Neutrophil (primary cell): Measurements from ENCODE around the gene HIPK2.

Experiments
- H3K27ac ChIP-seq: fragments of 200-600 bp; sonication (generic); 2 replicates; pipeline ENCODE4 v1.5.1; 2016; ENCODE audit warnings: mild to moderate bottlenecking, moderate library complexity
- H3K27me3 ChIP-seq: fragments of 200-600 bp; sonication (generic); 2 replicates; pipeline ENCODE4 v1.6.0; 2016; ENCODE audit warnings: mild to moderate bottlenecking
- H3K36me3 ChIP-seq: fragments of 200-600 bp; sonication (generic); 2 replicates; pipeline ENCODE4 v1.5.1; 2017
- H3K4me1 ChIP-seq, 2 experiments: fragments of 200-600 bp in 1 of 2; sonication (generic) in 1 of 2; 1 replicate in 1 of 2; 2 replicates in 1 of 2; pipeline versions ENCODE4 v1.5.1 to v1.6.1; 2013 to 2016; ENCODE audit warnings: low read depth in 1 of 2, low read length in 1 of 2, mild to moderate bottlenecking in 1 of 2, moderate library complexity in 1 of 2; ENCODE audit not compliant: control insufficient read depth in 1 of 2, insufficient read depth in 1 of 2
- H3K4me3 ChIP-seq, 2 experiments: fragments of 200-600 bp in 1 of 2; sonication (generic) in 1 of 2; 1 replicate in 1 of 2; 2 replicates in 1 of 2; pipeline ENCODE4 v1.5.1; 2013 to 2016; ENCODE audit warnings: low read depth in 1 of 2, low read length in 1 of 2, mild to moderate bottlenecking in 1 of 2, moderate library complexity in 1 of 2
- H3K9me3 ChIP-seq: fragments of 200-600 bp; sonication (generic); 2 replicates; pipeline ENCODE4 v1.5.1; 2016
- TF ChIP-seq, protein P1 (sequence below): fragments of 200-600 bp; sonication (generic); IDR thresholded peaks from 2 replicates; pipeline ENCODE4 v1.5.1; 2016; ENCODE audit warnings: antibody characterized with exemption

HIPK2 gene

GRCh38 chr7:139574618-139575337, 203.0 kb downstream of the HIPK2 start:
- peaks cover 6% of the 10 kb centered on the region in 2 experiments for H3K4me1 ChIP-seq
- H3K4me3 ChIP-seq: no peak overlapping the region
- no peak overlapping the region for H3K27ac ChIP-seq
- H3K36me3 ChIP-seq: peaks cover 95% of the 10 kb centered on the region
- TF ChIP-seq, protein P1, sequence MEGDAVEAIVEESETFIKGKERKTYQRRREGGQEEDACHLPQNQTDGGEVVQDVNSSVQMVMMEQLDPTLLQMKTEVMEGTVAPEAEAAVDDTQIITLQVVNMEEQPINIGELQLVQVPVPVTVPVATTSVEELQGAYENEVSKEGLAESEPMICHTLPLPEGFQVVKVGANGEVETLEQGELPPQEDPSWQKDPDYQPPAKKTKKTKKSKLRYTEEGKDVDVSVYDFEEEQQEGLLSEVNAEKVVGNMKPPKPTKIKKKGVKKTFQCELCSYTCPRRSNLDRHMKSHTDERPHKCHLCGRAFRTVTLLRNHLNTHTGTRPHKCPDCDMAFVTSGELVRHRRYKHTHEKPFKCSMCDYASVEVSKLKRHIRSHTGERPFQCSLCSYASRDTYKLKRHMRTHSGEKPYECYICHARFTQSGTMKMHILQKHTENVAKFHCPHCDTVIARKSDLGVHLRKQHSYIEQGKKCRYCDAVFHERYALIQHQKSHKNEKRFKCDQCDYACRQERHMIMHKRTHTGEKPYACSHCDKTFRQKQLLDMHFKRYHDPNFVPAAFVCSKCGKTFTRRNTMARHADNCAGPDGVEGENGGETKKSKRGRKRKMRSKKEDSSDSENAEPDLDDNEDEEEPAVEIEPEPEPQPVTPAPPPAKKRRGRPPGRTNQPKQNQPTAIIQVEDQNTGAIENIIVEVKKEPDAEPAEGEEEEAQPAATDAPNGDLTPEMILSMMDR: no peak
- H3K27me3 ChIP-seq: no peaks in the 10 kb centered on the region
- no peaks in the 10 kb centered on the region for H3K9me3 ChIP-seq

- peaks cover 90% of the 10 kb centered on the region for H3K36me3 ChIP-seq
- peaks cover 14 to 15% of the 10 kb centered on the region in 2 experiments for H3K4me1 ChIP-seq
- TF ChIP-seq, protein P1: no peak
- H3K27ac ChIP-seq: no peak overlapping the region
- no peaks in the 10 kb centered on the region for H3K27me3 ChIP-seq
- no peaks in the 10 kb centered on the region for H3K9me3 ChIP-seq
- H3K4me3 ChIP-seq: no peak overlapping the region
Observed at GRCh38 chr7:139573871-139574270, 203.9 kb downstream of the HIPK2 start.

DNA sequence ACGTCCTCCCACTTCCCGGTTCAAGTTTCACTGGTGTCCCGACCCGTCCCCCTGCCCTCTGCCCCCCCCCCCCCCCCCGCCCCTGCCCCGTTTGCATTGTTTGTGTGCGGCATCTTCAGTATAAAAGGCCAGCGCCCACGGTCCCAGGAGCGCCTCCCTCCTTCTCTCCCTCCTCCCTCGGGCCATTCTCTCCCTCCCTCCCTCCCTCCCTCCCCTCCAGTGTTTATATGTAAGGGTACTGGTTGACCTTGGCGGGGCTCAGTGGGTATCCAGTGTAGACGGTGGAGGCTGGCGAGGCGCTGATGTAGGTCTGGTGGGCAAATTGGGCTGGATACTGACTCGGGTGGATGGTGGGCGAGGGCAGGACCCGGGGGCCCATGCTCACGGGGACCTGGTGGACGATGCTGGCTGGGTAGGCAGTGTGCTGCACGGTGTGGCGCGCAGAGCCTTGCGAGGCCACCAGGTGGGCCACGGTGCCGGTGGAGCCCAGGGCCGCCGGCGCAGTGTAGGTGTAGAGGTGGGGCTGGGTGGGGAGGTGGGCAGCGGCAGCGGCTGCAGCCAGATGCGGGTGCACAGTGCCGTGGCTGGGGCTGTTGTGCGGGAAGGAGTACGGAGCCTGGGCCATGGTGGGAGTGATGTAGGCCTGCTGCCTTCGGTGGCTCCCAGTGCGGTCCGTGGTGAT, 205.0 kb downstream of the HIPK2 start:
- Histone ChIP-seq H3K4me3 (no peak overlapping the region), H3K27ac (no peak overlapping the region), H3K4me1 (peaks cover 21 to 22% of the 10 kb centered on the region in 2 experiments), H3K9me3 (no peaks in the 10 kb centered on the region), H3K27me3 (no peaks in the 10 kb centered on the region), H3K36me3 (peaks cover 90% of the 10 kb centered on the region)
- TF ChIP-seq, protein P1: no peak

GRCh38 chr7:139572071-139572470, 205.7 kb downstream of the HIPK2 start:
- Histone ChIP-seq H3K27me3 (no peaks in the 10 kb centered on the region), H3K36me3 (peaks cover 90% of the 10 kb centered on the region), H3K27ac (no peak overlapping the region), H3K9me3 (no peaks in the 10 kb centered on the region), H3K4me3 (no peak overlapping the region), H3K4me1 (peaks cover 21 to 22% of the 10 kb centered on the region in 2 experiments)
- TF ChIP-seq, protein P1: no peak

- Histone ChIP-seq H3K27ac (no peak overlapping the region), H3K9me3 (no peaks in the 10 kb centered on the region), H3K36me3 (peaks cover 92% of the 10 kb centered on the region), H3K27me3 (no peaks in the 10 kb centered on the region), H3K4me1 (peaks cover 21 to 22% of the 10 kb centered on the region in 2 experiments), H3K4me3 (no peak overlapping the region)
- TF ChIP-seq, protein P1: no peak
Observed at GRCh38 chr7:139571651-139572050, 206.1 kb downstream of the HIPK2 start.
